Smooth muscle cell (in vitro differentiated cells): Measurements from ENCODE around the gene CNNM1. TPM values are rescaled to one million over a fixed set of nuclear protein-coding genes. Genes with fewer than 3 reads are reported as not detected.

Source experiments
- DNase-seq: peaks from one replicate; lab custom pipeline; 2025; ENCODE audit not compliant: unreplicated experiment; lab: John Stamatoyannopoulos, UW
- H2AFZ ChIP-seq: fragments of 200-600 bp; sonication (generic); 2 replicates; pipeline ENCODE4 v1.6.0; 2016; ENCODE audit warnings: antibody characterized with exemption, low read depth, mild to moderate bottlenecking
- H3F3A ChIP-seq: fragments of 200-600 bp; sonication (generic); 2 replicates; pipeline ENCODE4 v1.6.0; 2017; ENCODE audit warnings: antibody characterized with exemption, low read depth
- H3K27ac ChIP-seq: fragments of 200-600 bp; sonication (generic); 2 replicates; pipeline ENCODE4 v1.5.1; 2016; ENCODE audit warnings: low read depth, mild to moderate bottlenecking
- H3K27me3 ChIP-seq: fragments of 200-600 bp; sonication (generic); 2 replicates; pipeline ENCODE4 v1.6.1; 2016; ENCODE audit warnings: low read depth, mild to moderate bottlenecking
- H3K36me3 ChIP-seq: fragments of 200-600 bp; sonication (generic); 2 replicates; pipeline ENCODE4 v1.5.1; 2016; ENCODE audit warnings: low read depth
- H3K4me1 ChIP-seq: fragments of 200-600 bp; sonication (generic); 2 replicates; pipeline ENCODE4 v1.5.1; 2016; ENCODE audit warnings: low read depth
- H3K4me2 ChIP-seq: fragments of 200-600 bp; sonication (generic); 2 replicates; pipeline ENCODE4 v1.6.0; 2016; ENCODE audit warnings: mild to moderate bottlenecking
- H3K4me3 ChIP-seq: fragments of 200-600 bp; sonication (generic); 2 replicates; pipeline ENCODE4 v1.5.1; 2016; ENCODE audit warnings: mild to moderate bottlenecking
- H3K79me2 ChIP-seq: fragments of 200-600 bp; sonication (generic); 2 replicates; pipeline ENCODE4 v1.6.0; 2016; ENCODE audit warnings: low read depth, mild to moderate bottlenecking
- H3K9ac ChIP-seq: fragments of 200-600 bp; sonication (generic); 2 replicates; pipeline ENCODE4 v1.6.0; 2016; ENCODE audit warnings: low read depth
- H3K9me3 ChIP-seq: fragments of 200-600 bp; sonication (generic); replicated peaks from 2 replicates; pipeline ENCODE4 v1.5.1; 2016; ENCODE audit warnings: low read depth
- H4K20me1 ChIP-seq: fragments of 200-600 bp; sonication (generic); 2 replicates; pipeline ENCODE4 v1.6.0; 2016; ENCODE audit warnings: low read depth
- CTCF ChIP-seq: fragments of 200-600 bp; sonication (generic); IDR thresholded peaks from 2 replicates; pipeline ENCODE4 v1.5.1; 2017; ENCODE audit warnings: borderline replicate concordance, mild to moderate bottlenecking, antibody characterized with exemption; ENCODE audit not compliant: insufficient read depth, poor library complexity, severe bottlenecking
- WGBS: methylation state at CpG from one replicate; pipeline ENCODE4 v1.1.7; 2016; ENCODE audit warnings: low lambda C conversion rate; 5-methylcytosine and 5-hydroxymethylcytosine counted together
- polyA plus RNA-seq: library from polyadenylated mRNA; unstranded; fragments of >200 nt; fragmentation: Nextera tagmentation; extraction: Ambion mirVana; gene quantifications from 2 replicates; pipeline ENCODE4 v1.2.1, GENCODE V29; 2016
- total RNA-seq: library from RNA; depleted of rRNA; stranded (reverse); fragments of >200 nt; gene quantifications from 2 replicates; pipeline ENCODE4 v1.2.3, GENCODE V29; 2014

The CNNM1 gene
- total and polyA plus RNA-seq, 2 experiments from 2014 or later = 0.04 TPM; not detected in 1

GRCh38 chr10:99326871-99327270 lies 2.3 kb upstream of the CNNM1 start:
- DNase-seq = no peak
- Histone ChIP-seq H4K20me1 (no peaks in the 10 kb centered on the region), H3K36me3 (no peaks in the 10 kb centered on the region), H3K4me1 (peaks cover 14% of the 10 kb centered on the region), H3K4me2 (no peak overlapping the region), H3K27me3 (peaks cover 64% of the 10 kb centered on the region), H3K79me2 (no peaks in the 10 kb centered on the region), H3K9ac (no peak overlapping the region), H3K27ac (no peak overlapping the region), H3K4me3 (no peak overlapping the region), H3K9me3 (no peaks in the 10 kb centered on the region), H3F3A (no peaks in the 10 kb centered on the region), H2AFZ (no peak overlapping the region)
- WGBS = 94% methylated on average over 5 of the region's 5 CpGs
- TF ChIP-seq CTCF = no peak

- Histone ChIP-seq H3K27me3 (peaks cover 67% of the 10 kb centered on the region), H3K9ac (no peak overlapping the region), H3K4me2 (peak overlapping the region; percentile 91), H3K4me3 (peak overlapping the region; percentile 55), H3K27ac (no peak overlapping the region), H3F3A (no peaks in the 10 kb centered on the region), H3K9me3 (no peaks in the 10 kb centered on the region), H3K36me3 (no peaks in the 10 kb centered on the region), H3K4me1 (peaks cover 14% of the 10 kb centered on the region), H3K79me2 (no peaks in the 10 kb centered on the region), H4K20me1 (no peaks in the 10 kb centered on the region), H2AFZ (no peak overlapping the region)
- TF ChIP-seq CTCF = no peak
- no peak for DNase-seq
- WGBS = 34% methylated on average over 23 of the region's 23 CpGs
Observed at GRCh38 chr10:99328579-99329303, 415 bp upstream of the CNNM1 start.

- H4K20me1 ChIP-seq = no peaks in the 10 kb centered on the region
- WGBS = 2% methylated on average over 91 of the region's 94 CpGs
- no peak overlapping the region for H2AFZ ChIP-seq
- H3F3A ChIP-seq = no peaks in the 10 kb centered on the region
- H3K9ac ChIP-seq = no peak overlapping the region
- no peaks in the 10 kb centered on the region for H3K9me3 ChIP-seq
- no peak overlapping the region for H3K27ac ChIP-seq
- peak overlapping the region; percentile 55 for H3K4me3 ChIP-seq
- peaks cover 14% of the 10 kb centered on the region for H3K4me1 ChIP-seq
- DNase-seq = no peak
- peak overlapping the region; percentile 91 for H3K4me2 ChIP-seq
- peaks cover 68% of the 10 kb centered on the region for H3K27me3 ChIP-seq
- TF ChIP-seq CTCF = no peak
- no peaks in the 10 kb centered on the region for H3K36me3 ChIP-seq
- no peaks in the 10 kb centered on the region for H3K79me2 ChIP-seq
Observed at GRCh38 chr10:99329554-99330346, 594 bp downstream of the CNNM1 start.
